ENCODE results near the gene FBXO2.

DNA sequence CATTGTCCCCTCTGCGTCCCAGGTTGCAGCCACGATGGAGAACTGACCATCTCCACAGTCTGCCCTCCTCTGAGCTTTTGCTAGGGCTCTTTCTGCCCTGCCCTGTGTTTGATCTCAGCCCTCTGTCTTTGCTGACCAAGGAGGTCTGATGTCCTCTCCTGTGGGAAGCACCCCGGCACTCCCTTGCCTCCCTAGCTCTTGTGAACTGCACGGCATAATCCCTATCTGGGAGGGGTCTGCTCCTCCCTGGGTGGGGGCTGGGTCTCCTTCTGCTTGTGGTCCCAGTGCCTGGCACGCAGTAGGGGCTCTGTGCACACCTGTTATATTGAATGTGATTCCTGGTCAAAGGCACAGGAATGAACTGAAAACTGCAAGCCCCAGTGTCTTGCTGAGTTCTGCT lies 39.7 kb upstream of the FBXO2 start:
- TF ChIP-seq, protein P1, sequence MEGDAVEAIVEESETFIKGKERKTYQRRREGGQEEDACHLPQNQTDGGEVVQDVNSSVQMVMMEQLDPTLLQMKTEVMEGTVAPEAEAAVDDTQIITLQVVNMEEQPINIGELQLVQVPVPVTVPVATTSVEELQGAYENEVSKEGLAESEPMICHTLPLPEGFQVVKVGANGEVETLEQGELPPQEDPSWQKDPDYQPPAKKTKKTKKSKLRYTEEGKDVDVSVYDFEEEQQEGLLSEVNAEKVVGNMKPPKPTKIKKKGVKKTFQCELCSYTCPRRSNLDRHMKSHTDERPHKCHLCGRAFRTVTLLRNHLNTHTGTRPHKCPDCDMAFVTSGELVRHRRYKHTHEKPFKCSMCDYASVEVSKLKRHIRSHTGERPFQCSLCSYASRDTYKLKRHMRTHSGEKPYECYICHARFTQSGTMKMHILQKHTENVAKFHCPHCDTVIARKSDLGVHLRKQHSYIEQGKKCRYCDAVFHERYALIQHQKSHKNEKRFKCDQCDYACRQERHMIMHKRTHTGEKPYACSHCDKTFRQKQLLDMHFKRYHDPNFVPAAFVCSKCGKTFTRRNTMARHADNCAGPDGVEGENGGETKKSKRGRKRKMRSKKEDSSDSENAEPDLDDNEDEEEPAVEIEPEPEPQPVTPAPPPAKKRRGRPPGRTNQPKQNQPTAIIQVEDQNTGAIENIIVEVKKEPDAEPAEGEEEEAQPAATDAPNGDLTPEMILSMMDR (optimal IDR thresholded peaks at IDR 0.05 in 1 of 3, IDR thresholded peaks at IDR 0.05 in 1 of 3, conservative IDR thresholded peaks at IDR 0.05 in 1 of 3; ENCODE audit: extremely low read depth in 1 of 3, insufficient read depth in 2 of 3, low read length in 3 of 3) = no peak
- no peak for TF ChIP-seq EZH2 (IDR thresholded peaks at IDR 0.05; ENCODE audit: low read length)

Measured in keratinocyte (primary cell).